Smooth muscle cell of the umbilical artery (primary cell): ENCODE measurements around the gene CSNK2B. TPM values are rescaled to one million over a fixed set of nuclear protein-coding genes. Genes with fewer than 3 reads are reported as not detected.

ENCODE experiments used
- total RNA-seq: library from RNA; depleted of rRNA; stranded (reverse); fragments of >200 nt; gene quantifications from 2 replicates; pipeline ENCODE4 v1.2.3, GENCODE V29; 2014

Gene CSNK2B
- 73.6 and 90.3 TPM in 2 replicates for total RNA-seq

GRCh38 chr6:31665501-31666336, at the start of gene CSNK2B:
TSS of gene CSNK2B (plus strand) at chr6:31666080. CDS start at chr6:31666832, 752 bp downstream.

GRCh38 chr6:31620586-31621319, 45.1 kb upstream of the CSNK2B start, which contains the start of gene PRRC2A:
TSS of gene PRRC2A (plus strand) at chr6:31620715. CDS start at chr6:31622790, 2,075 bp downstream.

DNA sequence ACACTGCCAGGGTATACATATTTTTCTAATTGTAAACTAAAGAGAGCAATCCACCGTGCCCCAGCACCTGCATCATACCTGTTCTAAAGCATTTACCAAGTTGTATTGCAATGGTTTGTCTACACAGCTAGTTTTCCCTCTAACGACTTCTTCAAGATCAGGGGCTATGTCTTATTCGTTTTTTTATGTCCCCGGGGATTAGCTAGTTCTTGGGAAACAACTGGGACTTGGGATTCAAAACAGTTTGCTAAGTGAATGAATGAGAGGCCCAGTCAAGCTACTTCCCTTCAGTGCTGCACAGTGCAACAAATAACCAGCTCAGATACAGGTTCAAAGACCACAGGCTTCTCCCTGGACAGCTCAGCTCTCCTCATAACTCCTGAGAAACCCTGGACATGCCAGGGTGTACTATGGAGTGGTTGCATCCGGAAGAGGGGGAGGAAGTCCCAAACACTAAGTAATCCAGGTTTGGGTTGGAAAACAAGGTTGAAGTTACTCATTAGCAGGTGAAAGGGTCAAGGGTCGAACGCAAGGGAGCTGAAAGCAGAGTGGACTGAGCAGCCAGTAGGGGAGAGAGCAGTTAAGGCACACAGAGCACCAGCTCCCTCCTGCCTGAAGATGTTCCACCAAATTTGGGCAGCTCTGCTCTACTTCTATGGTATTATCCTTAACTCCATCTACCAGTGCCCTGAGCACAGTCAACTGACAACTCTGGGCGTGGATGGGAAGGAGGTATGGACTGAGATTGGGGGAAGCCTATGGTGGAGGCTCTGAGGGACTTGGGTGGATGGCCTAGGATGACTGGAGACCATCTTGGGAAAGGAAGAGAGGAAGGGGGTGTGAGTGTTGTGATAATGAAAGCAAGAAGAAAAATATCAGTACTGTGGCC, 10.3 kb upstream of the CSNK2B start, which contains the start of gene APOM:
TSS of gene APOM (plus strand) at position 546 of the 889 bp plus-strand sequence. CDS start at position 619, 73 bp downstream.

GRCh38 chr6:31660381-31661261, 5.3 kb upstream of the CSNK2B start, which contains the start of gene C6orf47:
TSS of gene C6orf47 (minus strand) at chr6:31660778. CDS start at chr6:31659947, 831 bp downstream.

DNA sequence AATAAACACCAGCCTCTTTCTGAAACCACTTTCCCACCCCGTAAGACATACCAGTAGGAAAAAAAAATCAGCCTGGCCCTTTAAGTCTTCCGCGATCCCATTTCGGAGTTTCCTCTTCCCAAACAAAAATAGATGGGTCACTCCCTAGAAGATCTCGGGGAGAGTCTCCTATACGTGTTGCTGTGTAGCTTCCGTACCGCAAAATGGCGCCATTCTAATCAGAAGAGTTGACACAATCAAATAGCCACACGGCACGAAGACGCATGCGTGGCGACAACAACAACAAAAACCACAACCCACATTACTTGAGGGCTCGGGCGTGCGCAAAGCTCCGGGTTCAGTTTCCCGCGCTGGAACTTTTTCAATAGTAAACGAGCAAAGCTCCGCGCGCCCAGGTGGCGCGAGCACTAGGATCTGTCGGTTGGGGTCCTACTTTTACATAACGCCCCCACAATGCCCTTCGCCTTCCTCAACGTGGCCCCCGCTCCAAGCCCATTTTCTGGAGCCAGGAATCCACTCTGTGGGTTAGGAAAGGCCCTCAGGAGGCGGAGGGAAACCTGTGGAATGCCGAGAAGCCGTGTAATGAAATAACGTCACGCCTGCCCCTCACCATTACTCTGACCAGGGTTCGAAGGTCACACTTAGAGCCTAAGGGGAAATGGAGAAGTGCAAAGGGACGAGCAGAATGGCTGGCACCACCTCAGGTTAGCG, 935 bp upstream of the CSNK2B start, which contains the start of gene GPANK1:
TSS of gene GPANK1 (minus strand) at position 208 of the 711 bp plus-strand sequence. CDS start 519 bp downstream, outside the sequence.

GRCh38 chr6:31669676-31670075, 3.8 kb downstream of the CSNK2B start, which contains the start of gene LY6G5B:
TSS of gene LY6G5B (plus strand) at chr6:31669976. CDS start at chr6:31670951, 975 bp downstream.

DNA sequence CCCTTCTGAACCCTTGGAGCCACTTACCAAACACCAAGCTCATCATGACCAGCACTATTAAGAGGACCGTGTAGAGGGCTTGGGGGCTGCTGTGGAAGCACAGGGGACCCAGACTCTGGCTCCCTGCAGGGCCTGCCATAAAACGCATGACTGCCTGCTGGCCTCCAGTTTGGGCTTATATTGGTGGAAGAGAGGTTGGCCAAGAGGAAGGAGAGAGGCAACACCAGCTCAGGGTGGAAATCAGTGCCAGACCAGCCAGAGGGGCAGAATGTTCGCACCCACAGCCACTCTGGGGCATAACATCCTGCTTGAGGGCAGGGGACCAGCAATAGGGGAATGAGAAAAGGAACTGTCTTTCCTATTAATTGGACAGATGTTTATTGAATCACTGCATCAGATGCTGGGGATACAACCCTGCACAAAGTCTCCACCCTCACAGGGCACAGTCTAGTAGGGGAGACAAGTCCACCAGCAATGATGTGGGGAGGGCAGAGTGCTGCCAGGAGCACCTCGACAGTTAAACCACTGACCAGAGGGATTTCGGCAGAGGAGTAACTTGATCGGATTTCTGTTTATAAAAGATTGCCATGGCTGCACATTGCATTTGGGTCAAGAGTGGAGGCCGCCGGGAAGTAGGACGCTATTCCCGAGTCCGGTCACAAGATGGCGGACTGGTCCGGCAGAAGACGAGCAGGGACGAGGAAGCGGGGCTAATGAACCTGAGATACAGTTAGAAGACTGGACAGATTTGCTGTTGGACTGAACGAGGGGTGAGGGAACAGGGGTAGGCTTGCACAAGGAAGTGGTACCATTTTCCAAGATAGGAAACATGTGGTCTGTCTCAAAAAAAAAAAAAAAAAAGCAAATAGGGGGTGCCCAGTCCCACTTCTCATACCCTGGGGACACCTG, 14.6 kb downstream of the CSNK2B start, which contains the start of gene LY6G5C:
TSS of gene LY6G5C (minus strand) at position 842 of the 909 bp plus-strand sequence. CDS start at position 148, 694 bp downstream.

DNA sequence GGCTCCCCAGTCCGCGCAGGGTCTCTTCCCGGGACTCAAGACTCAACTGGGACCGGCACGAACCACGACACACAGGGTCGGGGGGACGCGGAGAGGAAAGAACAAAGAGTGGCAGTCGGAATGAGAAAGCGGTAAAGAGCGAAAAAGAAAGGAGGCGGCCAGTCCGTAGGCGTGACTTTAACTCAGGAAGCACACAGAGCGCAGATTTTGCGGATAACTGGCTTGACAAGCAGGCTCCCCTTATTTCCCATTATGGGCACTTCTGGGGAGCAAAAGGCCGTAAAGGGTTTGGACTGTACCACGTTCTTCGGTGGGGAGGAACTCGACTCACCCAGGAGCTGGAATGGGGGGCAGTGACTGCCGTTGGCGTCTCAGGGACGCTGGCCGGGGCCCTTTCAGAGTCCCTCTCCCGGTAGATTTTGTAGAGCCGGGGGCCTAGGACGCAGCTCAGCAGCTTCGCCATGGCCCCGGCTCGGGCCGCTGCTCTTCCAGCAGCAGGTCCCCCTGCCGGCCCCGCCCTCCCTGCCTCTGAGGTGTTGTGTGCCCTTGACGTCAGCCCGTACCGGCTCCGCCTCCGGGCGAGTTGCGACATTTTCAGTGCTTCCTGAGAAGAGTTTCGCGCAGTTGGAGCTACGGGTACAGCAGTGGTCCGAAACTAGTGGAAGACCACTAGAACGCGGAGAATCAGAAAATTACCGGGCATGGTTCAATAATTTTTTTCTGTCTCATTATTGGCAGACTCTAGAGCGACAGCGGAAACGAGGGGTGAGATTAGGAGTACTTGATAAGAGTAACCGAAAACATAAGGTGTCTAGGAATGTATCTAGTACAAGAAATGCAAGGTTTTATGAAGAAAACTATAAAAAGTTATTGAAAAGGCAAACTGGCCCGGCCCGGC, 37.2 kb downstream of the CSNK2B start, which contains the start of gene ABHD16A:
TSS of gene ABHD16A (minus strand) at position 506 of the 898 bp plus-strand sequence. CDS start at position 463, 43 bp downstream.

DNA sequence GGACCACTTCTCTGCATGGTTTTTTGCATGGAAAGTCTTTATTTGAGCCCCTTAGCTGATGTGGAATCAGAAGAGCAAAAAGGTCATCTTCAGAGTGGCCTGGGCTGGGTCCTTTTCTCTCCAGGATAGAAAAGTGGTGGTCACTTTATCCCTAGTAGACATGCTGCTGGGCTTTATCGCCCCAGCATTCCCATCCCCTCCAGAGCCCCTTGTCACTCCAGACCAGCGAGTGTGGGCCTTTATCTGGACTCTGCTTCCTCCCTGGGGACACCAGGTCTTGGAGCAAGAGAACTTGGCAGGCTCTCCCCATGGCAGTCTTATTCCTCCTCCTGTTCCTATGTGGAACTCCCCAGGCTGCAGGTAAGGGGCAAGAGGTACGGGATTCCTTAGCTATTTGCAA, 40.7 kb downstream of the CSNK2B start, which contains the start of gene LY6G6F:
TSS of gene LY6G6F (plus strand) at position 268 of the 400 bp plus-strand sequence. CDS start at position 309, 41 bp downstream.

DNA sequence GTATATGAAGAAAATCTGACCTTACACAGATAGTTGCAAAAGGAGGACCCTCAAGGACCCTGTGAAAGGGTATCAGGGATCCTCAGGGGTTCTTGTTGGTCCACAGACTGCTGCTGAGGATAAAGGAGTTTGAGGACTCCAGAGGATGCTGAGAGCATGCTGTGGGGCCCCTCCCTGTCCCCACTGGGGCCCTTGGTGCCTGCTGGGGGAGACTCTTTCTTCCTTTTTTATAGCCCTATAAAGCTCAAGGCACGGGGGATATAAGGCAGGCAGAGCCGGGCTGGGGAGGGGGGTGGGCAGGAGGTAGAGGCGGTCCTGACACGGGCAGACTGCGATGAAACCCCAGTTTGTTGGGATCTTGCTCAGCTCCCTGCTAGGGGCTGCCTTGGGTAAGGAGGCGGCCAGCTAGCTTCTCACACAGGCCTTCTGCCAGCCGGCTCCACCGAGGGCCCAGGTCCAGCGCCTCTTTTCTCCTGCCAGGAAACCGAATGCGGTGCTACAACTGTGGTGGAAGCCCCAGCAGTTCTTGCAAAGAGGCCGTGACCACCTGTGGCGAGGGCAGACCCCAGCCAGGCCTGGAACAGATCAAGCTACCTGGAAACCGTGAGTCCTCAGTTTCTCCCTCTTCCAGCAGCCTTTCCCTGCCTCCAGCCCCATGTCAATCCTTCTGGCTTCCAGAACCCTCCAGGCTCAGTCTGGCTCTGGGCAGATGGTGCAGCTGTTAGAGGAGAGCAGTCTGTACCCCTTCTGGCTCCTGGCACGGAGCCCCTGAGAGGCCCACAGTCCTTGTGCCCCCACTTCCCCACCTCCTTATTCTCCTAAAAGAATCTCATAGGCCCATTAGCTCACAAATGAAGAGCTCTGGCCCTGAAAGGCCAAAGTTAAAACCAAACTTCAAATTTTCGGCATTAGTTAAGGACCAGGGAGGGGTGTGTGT, 49.4 kb downstream of the CSNK2B start, which contains the start of gene LY6G6D:
TSS of gene LY6G6D (plus strand) at position 327 of the 937 bp plus-strand sequence. CDS start at position 335, 8 bp downstream.

Other genes with a start within 250 kb of the CSNK2B start
- gene MICB, start 167.9 kb upstream of the CSNK2B start, total RNA-seq = 6.5 and 9.6 TPM in 2 replicates
- gene MCCD1, start 137.1 kb upstream of the CSNK2B start, total RNA-seq = not detected in 2 replicates
- 222 and 273 TPM in 2 replicates for gene DDX39B, start 124.1 kb upstream of the CSNK2B start, total RNA-seq
- gene ATP6V1G2, start 119.5 kb upstream of the CSNK2B start, total RNA-seq = 2.6 and 3.3 TPM in 2 replicates
- 12.0 and 23.5 TPM in 2 replicates for gene NFKBIL1, start 118.5 kb upstream of the CSNK2B start, total RNA-seq
- gene LTA, start 93.8 kb upstream of the CSNK2B start, total RNA-seq = not detected in 2 replicates
- gene TNF, start 90.5 kb upstream of the CSNK2B start, total RNA-seq = under 0.01 TPM in 1 of 2 replicates, not detected in the other
- not detected in 2 replicates for gene LTB, start 83.7 kb upstream of the CSNK2B start, total RNA-seq
- gene LST1, start 79.8 kb upstream of the CSNK2B start, total RNA-seq = not detected in 2 replicates
- not detected in 2 replicates for gene NCR3, start 73.1 kb upstream of the CSNK2B start, total RNA-seq
- not detected in 2 replicates for gene AIF1, start 50.8 kb upstream of the CSNK2B start, total RNA-seq
- 29.1 and 76.5 TPM in 2 replicates for gene PRRC2A, start 45.4 kb upstream of the CSNK2B start, total RNA-seq
- gene BAG6, start 13.4 kb upstream of the CSNK2B start, total RNA-seq = 116 and 226 TPM in 2 replicates
- 0.60 and 0.89 TPM in 2 replicates for gene APOM, start 10.2 kb upstream of the CSNK2B start, total RNA-seq
- gene C6orf47, start 5.3 kb upstream of the CSNK2B start, total RNA-seq = 16.6 and 22.0 TPM in 2 replicates
- gene GPANK1, start 1.1 kb upstream of the CSNK2B start, total RNA-seq = 10.1 and 10.3 TPM in 2 replicates
- 2.9 and 3.0 TPM in 2 replicates for gene LY6G5B, start 3.9 kb downstream of the CSNK2B start, total RNA-seq
- 0.51 and 0.59 TPM in 2 replicates for gene LY6G5C, start 15.0 kb downstream of the CSNK2B start, total RNA-seq
- 38.6 and 56.1 TPM in 2 replicates for gene ABHD16A, start 37.2 kb downstream of the CSNK2B start, total RNA-seq
- gene LY6G6F, start 40.8 kb downstream of the CSNK2B start, total RNA-seq = not detected in 2 replicates
- not detected in 2 replicates for gene LY6G6D, start 49.3 kb downstream of the CSNK2B start, total RNA-seq
- not detected in 2 replicates for gene LY6G6C, start 55.7 kb downstream of the CSNK2B start, total RNA-seq
- gene MPIG6B, start 57.3 kb downstream of the CSNK2B start, total RNA-seq = not detected in 2 replicates
- 54.9 and 59.1 TPM in 2 replicates for gene DDAH2, start 63.2 kb downstream of the CSNK2B start, total RNA-seq
- 514 and 620 TPM in 2 replicates for gene CLIC1, start 70.5 kb downstream of the CSNK2B start, total RNA-seq
- gene MSH5, start 73.9 kb downstream of the CSNK2B start, total RNA-seq = 3.6 and 10.9 TPM in 2 replicates
- gene SAPCD1, start 96.6 kb downstream of the CSNK2B start, total RNA-seq = 1.2 TPM in 2 replicates
- 0.09 TPM in 1 of 2 replicates, not detected in the other for gene VWA7, start 111.2 kb downstream of the CSNK2B start, total RNA-seq
- 67.4 and 123 TPM in 2 replicates for gene VARS1, start 129.7 kb downstream of the CSNK2B start, total RNA-seq
- 17.2 and 18.4 TPM in 2 replicates for gene LSM2, start 140.9 kb downstream of the CSNK2B start, total RNA-seq
- 1.2 and 2.1 TPM in 2 replicates for gene HSPA1L, start 149.2 kb downstream of the CSNK2B start, total RNA-seq
- 73.6 and 99.1 TPM in 2 replicates for gene HSPA1A, start 149.5 kb downstream of the CSNK2B start, total RNA-seq
- gene HSPA1B, start 161.7 kb downstream of the CSNK2B start, total RNA-seq = 84.9 and 117 TPM in 2 replicates
- 72.0 and 133 TPM in 2 replicates for gene NEU1, start 196.7 kb downstream of the CSNK2B start, total RNA-seq
- 0.05 and 0.30 TPM in 2 replicates for gene SLC44A4, start 212.9 kb downstream of the CSNK2B start, total RNA-seq
- 51.1 and 57.6 TPM in 2 replicates for gene EHMT2, start 231.6 kb downstream of the CSNK2B start, total RNA-seq
- 3.6 and 4.7 TPM in 2 replicates for gene ZBTB12, start 236.0 kb downstream of the CSNK2B start, total RNA-seq